Endothelial cell of umbilical vein (primary cell): ENCODE measurements around the gene CALML6. TPM values are rescaled to one million over a fixed set of nuclear protein-coding genes. Genes with fewer than 3 reads are reported as not detected.

Experiments
- BruUV-seq: library from RNA; stranded (reverse); fragments of 400-500 nt; replicated peaks from 2 replicates; lab custom pipeline; 2021; lab: Mats Ljungman, UMichigan
- CTCF ChIA-PET: fragments of 300-600, 350-600 bp; sonication (Branson Sonifier 250); formaldehyde crosslinking; loops from one replicate; lab custom pipeline; 2021; ENCODE audit warnings: antibody characterized with exemption, inconsistent platforms; lab: Charles Lee
- POLR2A ChIA-PET: fragments of 300-600, 350-600 bp; sonication (Branson Sonifier 250); formaldehyde crosslinking; loops from one replicate; lab custom pipeline; 2021; ENCODE audit warnings: antibody characterized with exemption, inconsistent platforms; lab: Charles Lee
- DNase-seq: peaks from one replicate; pipeline ENCODE4 v3.0.0-alpha.2; 2011; ENCODE audit warnings: low read depth, low spot score
- FAIRE-seq: peaks from 2 replicates; lab custom pipeline; 2011; peaks lifted over from hg19 to GRCh38; lab: Jason Lieb, UNC
- H2AFZ ChIP-seq: 2 replicates; pipeline ENCODE4 v1.6.0; 2012; ENCODE audit warnings: low read depth, low read length, control low read depth, inconsistent platforms
- H3K27ac ChIP-seq: 2 replicates; pipeline ENCODE4 v1.5.1; 2011; ENCODE audit warnings: low read depth, mild to moderate bottlenecking, control low read depth, low read length, moderate library complexity; ENCODE audit not compliant: insufficient read depth
- H3K27me3 ChIP-seq, 2 experiments: 2 replicates each; pipeline versions ENCODE4 v1.6.0 to v1.6.1; 2011; ENCODE audit warnings: low read length in 2 of 2, mixed read lengths in 1 of 2; ENCODE audit not compliant: control insufficient read depth in 2 of 2, insufficient read depth in 2 of 2
- H3K36me3 ChIP-seq, 2 experiments: 2 replicates in 1 of 2; 3 replicates in 1 of 2; pipeline ENCODE4 v1.5.1; 2011; ENCODE audit warnings: low read length in 2 of 2, mild to moderate bottlenecking in 1 of 2, moderate library complexity in 1 of 2; ENCODE audit not compliant: control insufficient read depth in 2 of 2, insufficient read depth in 2 of 2; ENCODE audit errors: extremely low read depth in 1 of 2
- H3K4me1 ChIP-seq: 3 replicates; pipeline ENCODE4 v1.5.1; 2011; ENCODE audit warnings: mild to moderate bottlenecking, low read length; ENCODE audit not compliant: control insufficient read depth, insufficient read depth; ENCODE audit errors: extremely low read depth
- H3K4me2 ChIP-seq: 2 replicates; pipeline ENCODE4 v1.6.1; 2011; ENCODE audit warnings: low read length, control low read depth, mixed read lengths; ENCODE audit not compliant: insufficient read depth
- H3K4me3 ChIP-seq, 3 experiments: fragments of 200-600 bp in 1 of 3; sonication (generic), shearing (Covaris generic) in 1 of 3; replicated peaks in 1 of 3; 2 replicates each; pipeline ENCODE4 v1.5.1; 2011 to 2016; ENCODE audit warnings: control low read depth in 3 of 3, low read length in 3 of 3, mild to moderate bottlenecking in 2 of 3, inconsistent platforms in 1 of 3, low read depth in 1 of 3, moderate library complexity in 1 of 3; ENCODE audit not compliant: insufficient read depth in 1 of 3
- H3K79me2 ChIP-seq: 2 replicates; pipeline ENCODE4 v1.6.0; 2012; ENCODE audit warnings: low read length, inconsistent platforms; ENCODE audit not compliant: control insufficient read depth, insufficient read depth
- H3K9ac ChIP-seq: replicated peaks from 2 replicates; pipeline ENCODE3; 2011; ENCODE audit warnings: low read length, control low read depth; ENCODE audit not compliant: insufficient read depth; ENCODE audit errors: extremely low read depth
- H3K9me1 ChIP-seq: replicated peaks from 3 replicates; pipeline ENCODE4 v1.6.0; 2011; ENCODE audit warnings: mild to moderate bottlenecking, low read length; ENCODE audit not compliant: control insufficient read depth, insufficient read depth; ENCODE audit errors: extremely low read depth
- H3K9me3 ChIP-seq: replicated peaks from 2 replicates; pipeline ENCODE4 v1.5.1; 2012; ENCODE audit warnings: low read length, inconsistent platforms; ENCODE audit not compliant: control insufficient read depth, insufficient read depth
- H4K20me1 ChIP-seq: replicated peaks from 2 replicates; pipeline ENCODE3; 2011; ENCODE audit warnings: mild to moderate bottlenecking, low read length; ENCODE audit not compliant: control insufficient read depth, insufficient read depth; ENCODE audit errors: extremely low read depth
- EZH2 ChIP-seq: IDR thresholded peaks from 2 replicates; pipeline ENCODE4 v1.6.1; 2012; ENCODE audit warnings: borderline replicate concordance, low read depth, mild to moderate bottlenecking, moderate library complexity, low read length, inconsistent platforms; ENCODE audit not compliant: severe bottlenecking
- FOS ChIP-seq: IDR thresholded peaks from 2 replicates; pipeline ENCODE4 v1.6.1; 2011; ENCODE audit warnings: mild to moderate bottlenecking, low read length, moderate library complexity, borderline replicate concordance; ENCODE audit not compliant: insufficient read depth
- GATA2 ChIP-seq: IDR thresholded peaks from 2 replicates; pipeline ENCODE4 v1.7.0; 2011; ENCODE audit warnings: low read depth, mild to moderate bottlenecking, moderate library complexity, mixed read lengths, low read length; ENCODE audit not compliant: insufficient read length, insufficient read depth
- JUN ChIP-seq: IDR thresholded peaks from 2 replicates; pipeline ENCODE4 v1.6.1; 2011; ENCODE audit warnings: borderline replicate concordance, low read depth; ENCODE audit not compliant: insufficient read length, insufficient read depth
- MAX ChIP-seq: IDR thresholded peaks from 2 replicates; pipeline ENCODE4 v1.6.1; 2011; ENCODE audit not compliant: insufficient read depth, insufficient read length
- MYC ChIP-seq: IDR thresholded peaks from one replicate; pipeline ENCODE4 v1.6.1; 2011; ENCODE audit warnings: mild to moderate bottlenecking, low read depth, low read length
- POLR2A ChIP-seq: IDR thresholded peaks from 2 replicates; pipeline ENCODE4 v1.6.1; 2012; ENCODE audit warnings: low read depth, mild to moderate bottlenecking, control low read depth, low read length
- POLR2AphosphoS5 ChIP-seq: IDR thresholded peaks from 2 replicates; pipeline ENCODE4 v1.6.1; 2012; ENCODE audit warnings: low read depth, mild to moderate bottlenecking, control low read depth, low read length, moderate library complexity; ENCODE audit not compliant: insufficient read depth
- dilution Hi-C: fragments of 300-500 bp; cut with MboI; formaldehyde crosslinking; loops from one replicate; pipeline ENCODE4 v1.15.0; 2019; ENCODE audit warnings: low sequenced_read_pairs; ENCODE audit not compliant: extremely low pct_ligation_motif_present
- intact Hi-C: fragments of 100-400 bp; cut with micrococcal nuclease; formaldehyde crosslinking; loops from one replicate; pipeline ENCODE4 v1.10.0; 2022
- polyA plus RNA-seq, 4 experiments: library from polyadenylated mRNA; depleted of rRNA in 3 of 4; stranded (reverse) in 3 of 4; unstranded in 1 of 4; fragments of >200 nt; gene quantifications; 2 replicates each; pipeline versions ENCODE4 v1.2.1 to v1.2.3, GENCODE V29; 2011 to 2012; ENCODE audit warnings: missing spikeins in 1 of 4
- total RNA-seq: library from RNA; stranded (reverse); gene quantifications from 2 replicates; pipeline ENCODE4 v1.2.3, GENCODE V29; 2021
- TF ChIP-seq, protein P1 (sequence below), 2 donors: IDR thresholded peaks; 1 replicate in 1 of 2; 2 replicates in 1 of 2; pipeline ENCODE4 v1.5.1; 2011; ENCODE audit warnings: low read length in 2 of 2, mild to moderate bottlenecking in 2 of 2, moderate library complexity in 2 of 2, control low read depth in 1 of 2, inconsistent platforms in 1 of 2, low read depth in 1 of 2; ENCODE audit not compliant: insufficient read depth in 1 of 2; ENCODE audit errors: extremely low read depth in 1 of 2

CALML6 gene
- total and polyA plus RNA-seq, 2 donors (not counting 3 experiments of a cell fraction or from before 2014, with no cell fraction given), result 0.36 to 0.44 TPM

DNA sequence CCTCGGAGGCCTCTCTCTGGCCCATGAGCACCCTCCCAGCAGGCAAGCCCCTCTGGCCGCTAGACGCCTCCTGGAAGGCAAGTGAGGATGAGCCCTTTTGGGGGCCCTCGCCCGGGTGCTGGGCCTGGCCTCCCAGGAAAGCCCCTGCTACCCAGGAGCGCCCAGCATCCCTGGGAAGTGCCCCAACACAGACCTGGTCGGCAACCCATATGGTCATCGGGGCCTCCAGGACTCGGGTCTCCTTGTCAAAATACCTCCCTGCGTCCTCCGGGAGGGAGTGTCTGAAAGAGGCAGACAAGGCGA lies 25.0 kb downstream of the CALML6 start:
- Histone ChIP-seq H3K79me2 (no peaks in the 10 kb centered on the region), H3K9me3 (no peaks in the 10 kb centered on the region), H3K27ac (no peak overlapping the region), H3K9me1 (no peaks in the 10 kb centered on the region), H4K20me1 (no peaks in the 10 kb centered on the region), H3K4me3 (no peak overlapping the region), H3K4me1 (no peaks in the 10 kb centered on the region), H3K9ac (no peak overlapping the region), H3K4me2 (no peak overlapping the region), H3K27me3 (no peaks in the 10 kb centered on the region), H3K36me3 (no peaks in the 10 kb centered on the region), H2AFZ (no peak overlapping the region)
- intact Hi-C loops (no loop called here), dilution Hi-C loops (no loop called here)
- BruUV-seq, result no TSS peak
- TF ChIP-seq GATA2 (no peak), MYC (no peak), POLR2AphosphoS5 (no peak), MAX (no peak), POLR2A (no peak), FOS (no peak), EZH2 (no peak), JUN (no peak)
- TF ChIP-seq, protein P1, sequence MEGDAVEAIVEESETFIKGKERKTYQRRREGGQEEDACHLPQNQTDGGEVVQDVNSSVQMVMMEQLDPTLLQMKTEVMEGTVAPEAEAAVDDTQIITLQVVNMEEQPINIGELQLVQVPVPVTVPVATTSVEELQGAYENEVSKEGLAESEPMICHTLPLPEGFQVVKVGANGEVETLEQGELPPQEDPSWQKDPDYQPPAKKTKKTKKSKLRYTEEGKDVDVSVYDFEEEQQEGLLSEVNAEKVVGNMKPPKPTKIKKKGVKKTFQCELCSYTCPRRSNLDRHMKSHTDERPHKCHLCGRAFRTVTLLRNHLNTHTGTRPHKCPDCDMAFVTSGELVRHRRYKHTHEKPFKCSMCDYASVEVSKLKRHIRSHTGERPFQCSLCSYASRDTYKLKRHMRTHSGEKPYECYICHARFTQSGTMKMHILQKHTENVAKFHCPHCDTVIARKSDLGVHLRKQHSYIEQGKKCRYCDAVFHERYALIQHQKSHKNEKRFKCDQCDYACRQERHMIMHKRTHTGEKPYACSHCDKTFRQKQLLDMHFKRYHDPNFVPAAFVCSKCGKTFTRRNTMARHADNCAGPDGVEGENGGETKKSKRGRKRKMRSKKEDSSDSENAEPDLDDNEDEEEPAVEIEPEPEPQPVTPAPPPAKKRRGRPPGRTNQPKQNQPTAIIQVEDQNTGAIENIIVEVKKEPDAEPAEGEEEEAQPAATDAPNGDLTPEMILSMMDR (IDR thresholded peaks at IDR 0.05; ENCODE audit: extremely low read depth in 1 of 2, insufficient read depth in 1 of 2, low read depth in 1 of 2, low read length in 2 of 2), result no peak
- POLR2A ChIA-PET, result no interaction called here
- DNase-seq (no peak), FAIRE-seq (no peak)
- CTCF ChIA-PET, result no interaction called here
